CMK (cell line): ENCODE results near the gene KDM4B.

Experiments used
- DNase-seq: peaks from one replicate; pipeline ENCODE4 v3.0.0-alpha.2; 2010; ENCODE audit warnings: low read depth

KDM4B gene

DNA sequence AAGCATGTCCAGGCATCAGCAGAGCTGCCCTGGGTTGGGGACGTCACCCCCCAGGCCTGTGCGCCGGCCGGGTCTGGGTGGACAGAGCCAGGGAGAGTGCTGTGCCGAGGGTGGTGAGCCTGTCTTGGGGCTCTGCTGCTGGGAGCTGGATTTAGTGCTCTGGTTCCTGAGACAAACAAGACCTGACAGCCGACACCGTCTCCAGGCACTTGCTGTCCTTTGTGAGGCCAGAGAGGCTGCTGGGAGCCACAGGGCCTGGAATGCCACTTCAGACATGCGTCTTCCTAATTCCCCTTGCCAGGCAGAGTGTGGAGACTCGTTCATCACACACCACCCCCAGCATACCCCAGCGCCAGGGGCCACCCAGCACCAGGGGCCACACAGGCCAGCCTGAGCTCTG lies 165.8 kb downstream of the KDM4B start:
- DNase-seq, result no peak

DNA sequence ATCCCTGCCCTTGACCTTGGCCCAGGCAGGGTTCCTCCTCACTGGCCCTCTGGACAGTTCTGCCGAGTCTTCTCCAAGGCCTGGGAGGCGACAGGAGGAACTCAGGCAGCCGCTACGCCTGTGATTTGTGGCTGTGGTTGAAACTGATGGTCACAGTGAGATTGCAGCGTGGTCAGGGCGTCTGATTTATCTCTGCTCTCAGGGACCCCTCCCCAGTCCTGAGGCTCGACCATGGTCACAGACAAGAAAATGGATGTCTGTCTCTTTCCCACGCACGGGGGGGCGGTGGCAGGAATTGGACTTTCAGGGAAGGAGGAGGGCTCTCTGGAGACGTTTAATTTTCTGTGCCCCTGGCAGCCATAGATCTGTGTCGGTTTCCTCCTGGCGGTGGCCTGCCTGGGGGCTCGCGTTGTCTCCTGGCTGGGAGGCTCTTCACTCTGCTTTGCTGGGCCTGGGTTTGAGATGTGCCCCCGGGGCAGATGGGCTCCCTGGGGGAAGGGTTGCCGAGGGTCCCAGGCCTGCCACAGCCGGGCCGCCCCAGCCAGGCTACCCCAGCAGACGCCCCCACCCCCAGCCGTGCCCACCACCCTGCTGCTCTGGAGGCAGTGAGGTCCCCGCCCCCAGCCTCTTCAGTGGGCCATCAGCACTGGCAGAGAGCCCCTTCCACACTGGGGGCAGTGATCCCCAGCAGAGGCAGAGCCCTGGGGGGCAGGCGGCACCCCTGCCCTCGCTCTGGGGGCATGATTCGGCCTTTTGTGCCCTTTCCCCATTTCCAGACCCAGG lies 167.4 kb downstream of the KDM4B start:
- peak; percentile 45 for DNase-seq

DNA sequence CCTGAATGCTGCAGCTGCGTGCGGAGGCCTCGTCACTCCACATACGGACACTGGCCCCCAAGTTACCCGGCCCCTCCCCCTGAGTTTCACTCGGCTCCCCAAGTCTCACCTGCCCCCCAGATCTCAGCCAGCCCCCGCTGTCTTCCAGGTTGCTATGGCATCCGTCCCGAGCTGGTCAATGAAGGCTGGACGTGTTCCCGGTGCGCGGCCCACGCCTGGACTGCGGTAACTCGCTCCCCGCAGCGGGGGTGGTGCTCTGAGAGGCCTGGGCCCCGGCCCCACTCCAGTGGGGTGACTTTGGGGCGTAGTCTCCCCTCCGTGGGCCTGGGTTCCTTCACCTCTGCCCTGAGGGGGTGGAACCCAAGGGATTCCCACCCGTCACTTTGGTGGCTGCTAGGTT lies 168.2 kb downstream of the KDM4B start:
- DNase-seq, result no peak

- no peak for DNase-seq
Observed at GRCh38 chr19:5137571-5138124, 168.7 kb downstream of the KDM4B start.

DNA sequence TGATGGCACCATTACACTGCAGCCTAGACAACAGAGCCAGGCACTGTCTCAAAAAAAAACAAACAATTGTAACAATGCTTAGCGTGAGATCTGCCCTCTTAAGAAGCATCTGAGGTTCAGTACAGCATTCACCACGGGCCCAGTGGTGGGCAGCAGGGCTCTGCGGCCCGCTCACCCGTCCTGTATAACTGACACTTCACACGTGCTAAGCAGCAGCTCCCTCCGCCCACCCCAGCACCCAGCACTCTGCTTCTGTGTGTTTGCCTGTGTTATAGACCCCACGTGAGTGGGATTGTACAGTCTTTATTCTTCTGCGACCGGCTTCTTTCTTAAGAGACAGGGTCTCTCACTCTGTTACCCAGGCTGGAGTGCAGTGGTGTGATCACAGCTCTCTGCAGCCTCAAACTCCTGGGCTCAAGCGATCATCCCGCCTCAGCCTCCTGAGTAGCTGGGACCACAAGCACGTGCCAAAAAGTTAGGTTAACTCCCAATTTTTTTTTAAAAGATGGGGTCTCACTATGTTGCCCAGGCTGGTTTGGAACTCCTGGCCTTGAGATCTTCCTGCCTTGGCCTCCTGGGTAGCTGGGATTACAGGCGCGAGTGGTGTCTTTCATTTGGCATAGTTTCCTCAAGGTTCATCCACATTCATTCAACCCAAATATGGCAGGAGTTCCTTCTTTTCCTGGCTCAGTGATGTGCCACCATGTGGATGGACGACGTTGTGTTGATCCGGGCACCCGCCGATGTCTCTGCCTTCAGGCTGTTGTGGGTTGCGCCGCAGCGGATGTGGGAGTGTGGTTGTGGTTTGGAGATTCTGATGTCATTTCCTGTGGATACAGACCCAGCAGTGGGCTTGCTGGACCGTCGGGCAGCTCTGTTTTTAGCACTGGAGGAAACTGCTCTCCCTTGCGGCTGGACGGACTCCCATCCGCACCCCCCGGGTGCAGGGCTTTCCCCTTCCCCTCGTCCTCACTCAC lies 170.0 kb downstream of the KDM4B start:
- DNase-seq, result peak; percentile 88

DNA sequence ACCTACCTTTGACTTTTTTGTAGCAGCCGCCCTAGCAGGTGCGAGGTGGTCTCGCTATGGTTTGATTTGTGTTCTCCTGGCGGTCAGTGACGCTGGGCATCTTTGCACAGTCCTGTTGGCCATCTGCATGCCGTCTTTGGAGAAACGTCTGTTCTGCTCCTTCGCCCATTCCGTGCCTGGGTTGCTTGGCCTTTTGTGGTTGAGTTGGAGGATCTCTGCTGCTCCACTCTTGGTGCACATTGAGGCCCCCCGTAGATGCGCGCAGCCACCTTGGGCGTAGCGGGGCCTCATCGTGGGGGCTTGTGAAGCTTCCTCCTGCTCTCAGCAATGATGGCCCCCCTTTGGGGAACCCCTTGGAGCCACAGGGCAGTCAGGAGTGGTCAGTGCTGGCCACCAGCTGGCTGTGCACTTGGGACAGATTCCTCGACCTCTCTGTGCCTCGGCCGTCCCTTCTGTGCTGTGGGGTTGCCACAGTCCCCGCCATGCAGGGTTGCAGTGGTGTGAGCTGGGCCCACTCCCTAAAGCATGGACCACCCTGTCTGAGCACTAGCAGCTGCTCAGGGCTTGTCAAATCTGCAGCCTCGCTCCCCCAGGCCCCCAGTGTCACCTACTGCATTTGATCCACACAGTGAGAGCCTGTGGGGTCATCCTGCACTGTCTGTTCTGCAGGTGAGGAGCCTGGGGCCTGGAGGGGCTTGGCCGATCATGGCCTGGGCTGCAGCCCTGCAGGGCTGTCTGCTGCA lies 170.8 kb downstream of the KDM4B start:
- no peak for DNase-seq

- no peak for DNase-seq
Observed at GRCh38 chr19:5141129-5141849, 172.4 kb downstream of the KDM4B start.

DNA sequence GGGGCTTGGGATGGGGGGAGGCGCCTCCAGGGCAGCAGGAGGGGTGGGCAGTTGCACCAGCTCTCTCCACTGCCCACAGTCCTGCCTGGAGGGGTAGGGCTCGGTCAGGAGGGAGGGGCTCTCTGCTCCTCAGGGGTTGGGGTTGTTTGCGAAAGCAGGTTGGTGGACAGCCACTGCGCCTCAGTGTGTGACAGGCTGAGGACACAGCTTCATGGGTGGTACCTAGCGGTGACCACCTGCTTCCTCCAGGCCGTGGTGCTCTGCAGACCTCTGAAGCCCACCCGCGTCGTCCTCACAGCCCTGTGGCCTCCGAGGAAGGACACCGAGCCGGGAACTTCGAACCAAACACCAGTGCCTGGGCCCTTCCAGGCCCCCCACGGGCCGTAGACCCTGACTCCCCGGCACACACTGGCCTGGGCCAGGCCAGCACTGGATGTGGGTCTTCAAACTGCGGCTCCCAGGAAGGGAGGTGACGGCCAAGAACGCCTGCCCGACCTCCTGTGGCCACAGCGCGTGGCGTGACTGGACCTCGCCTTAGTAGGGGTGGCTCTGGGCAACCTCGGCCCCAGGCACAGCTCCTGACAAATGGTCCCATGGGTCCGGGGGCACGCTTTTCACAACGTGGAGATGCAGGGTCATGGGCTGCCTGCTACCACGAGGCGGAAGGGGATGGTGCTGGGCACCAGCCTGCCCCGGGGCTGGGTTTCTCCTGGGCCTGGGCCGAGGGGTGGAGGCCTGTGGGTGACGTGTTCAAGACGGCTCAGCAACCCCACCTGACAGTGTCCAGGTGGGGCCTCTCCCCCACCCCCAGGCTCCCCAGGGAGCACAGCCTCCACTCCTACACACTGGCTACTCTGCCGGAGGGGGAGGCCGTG lies 173.2 kb downstream of the KDM4B start:
- DNase-seq, result no peak

DNA sequence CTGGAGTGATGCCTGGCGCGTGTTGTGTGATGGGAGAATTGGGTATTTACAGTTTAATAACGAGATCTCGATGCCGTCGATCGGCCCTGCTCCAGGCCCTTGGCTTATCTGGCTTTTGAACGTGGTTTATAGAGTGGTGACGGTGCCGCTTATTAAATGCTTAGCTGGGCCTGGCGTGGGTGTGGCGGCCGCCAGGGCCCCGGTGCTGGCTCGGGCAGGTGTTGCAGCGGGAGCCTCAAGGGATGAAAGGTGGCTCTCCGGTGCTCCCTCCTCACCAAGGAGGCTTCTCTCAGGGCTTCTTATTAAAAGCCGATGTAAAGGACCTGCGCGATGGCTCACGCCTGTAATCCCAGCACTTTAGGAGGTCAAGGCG lies 173.8 kb downstream of the KDM4B start:
- no peak for DNase-seq

GRCh38 chr19:5143471-5144411 lies 174.8 kb downstream of the KDM4B start:
- no peak for DNase-seq

- no peak for DNase-seq
Observed at GRCh38 chr19:5144545-5145179, 175.7 kb downstream of the KDM4B start.

DNA sequence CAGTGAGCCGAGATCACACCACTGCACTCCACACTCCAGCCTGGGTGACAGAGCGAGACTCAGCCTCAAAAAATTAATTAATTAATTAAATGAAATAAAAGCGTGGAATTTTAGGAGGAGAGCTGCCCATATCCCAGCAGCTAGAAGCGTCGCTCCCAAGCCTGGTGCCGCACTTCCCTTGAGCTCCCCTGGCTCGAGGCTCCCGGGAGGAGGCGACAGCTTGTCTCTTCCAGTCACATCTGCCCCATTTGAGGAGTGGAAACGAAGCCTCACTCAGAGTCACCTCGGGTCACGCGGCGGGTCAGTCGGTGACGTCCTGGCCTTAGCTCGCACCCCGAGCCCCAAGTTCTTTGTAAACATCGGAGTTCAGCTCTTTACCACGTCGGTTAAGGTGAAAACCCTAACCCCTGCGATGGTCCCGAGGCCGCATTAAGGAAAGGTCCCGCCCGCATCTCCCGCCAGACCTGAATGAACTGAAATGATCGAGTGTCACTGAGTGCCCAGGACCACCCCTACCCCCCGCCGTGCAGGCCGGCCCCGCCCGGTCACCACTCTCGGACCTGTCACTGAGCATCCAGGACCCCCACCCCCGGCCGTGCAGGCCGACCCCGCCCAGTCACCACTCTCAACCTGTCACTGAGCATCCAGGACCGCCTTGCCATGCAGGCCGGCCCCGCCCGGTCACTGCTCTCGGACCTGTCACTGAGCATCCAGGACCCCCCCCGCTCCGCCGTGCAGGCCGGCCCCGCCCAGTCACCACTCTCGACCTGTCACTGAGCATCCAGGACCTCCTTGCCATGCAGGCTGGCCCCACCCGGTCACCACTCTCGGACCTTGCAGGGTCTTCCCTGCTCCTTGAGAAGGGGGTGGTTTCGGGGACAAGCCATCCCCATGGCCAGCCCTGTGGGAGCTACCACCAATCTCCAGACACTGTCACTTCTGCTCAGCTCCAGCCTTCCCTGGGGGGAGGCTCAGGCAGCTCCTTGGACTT lies 176.9 kb downstream of the KDM4B start:
- DNase-seq, result no peak

DNA sequence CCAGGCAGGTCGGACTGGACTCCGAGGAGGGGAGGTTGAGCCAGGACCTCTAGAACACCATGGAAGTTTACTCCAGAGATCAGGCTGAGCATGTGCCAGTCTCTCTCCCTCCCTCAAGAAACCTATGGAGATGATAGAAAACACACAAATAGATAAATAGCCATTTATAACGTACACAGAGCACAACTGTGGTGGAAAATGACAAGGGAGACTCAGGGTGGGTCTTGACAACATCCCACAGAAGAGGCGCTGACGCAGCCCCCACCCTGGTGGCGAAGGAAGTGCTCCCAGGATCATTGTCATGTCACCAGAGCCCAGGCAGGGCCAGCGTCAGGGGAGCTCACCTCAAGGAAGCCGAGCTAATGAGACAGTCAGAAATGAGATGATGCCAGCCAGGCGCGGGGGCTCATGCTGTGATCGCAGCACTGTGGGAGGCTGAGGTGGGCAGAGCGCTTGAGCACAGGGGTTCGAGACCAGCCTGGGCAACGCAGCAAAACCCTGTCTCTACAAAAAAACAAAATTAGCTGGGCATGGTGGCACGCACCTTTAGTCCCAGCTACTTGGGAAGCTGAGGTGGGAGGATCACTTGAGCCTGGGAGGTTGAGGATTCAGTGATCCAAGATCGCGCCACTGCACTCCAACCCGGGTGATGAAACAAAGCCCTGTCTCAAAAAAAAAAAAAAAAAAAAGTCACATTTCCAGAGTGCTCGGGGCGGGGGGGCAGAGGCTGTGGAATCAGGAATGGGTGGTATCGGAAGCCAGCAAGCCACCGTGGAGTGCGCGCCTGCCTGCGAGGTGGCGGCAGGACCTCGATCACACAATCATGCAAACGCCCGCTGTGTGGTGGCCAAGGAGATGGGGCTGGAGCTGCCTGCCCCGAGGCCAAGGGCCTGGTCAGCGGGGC lies 178.4 kb downstream of the KDM4B start:
- no peak for DNase-seq

DNA sequence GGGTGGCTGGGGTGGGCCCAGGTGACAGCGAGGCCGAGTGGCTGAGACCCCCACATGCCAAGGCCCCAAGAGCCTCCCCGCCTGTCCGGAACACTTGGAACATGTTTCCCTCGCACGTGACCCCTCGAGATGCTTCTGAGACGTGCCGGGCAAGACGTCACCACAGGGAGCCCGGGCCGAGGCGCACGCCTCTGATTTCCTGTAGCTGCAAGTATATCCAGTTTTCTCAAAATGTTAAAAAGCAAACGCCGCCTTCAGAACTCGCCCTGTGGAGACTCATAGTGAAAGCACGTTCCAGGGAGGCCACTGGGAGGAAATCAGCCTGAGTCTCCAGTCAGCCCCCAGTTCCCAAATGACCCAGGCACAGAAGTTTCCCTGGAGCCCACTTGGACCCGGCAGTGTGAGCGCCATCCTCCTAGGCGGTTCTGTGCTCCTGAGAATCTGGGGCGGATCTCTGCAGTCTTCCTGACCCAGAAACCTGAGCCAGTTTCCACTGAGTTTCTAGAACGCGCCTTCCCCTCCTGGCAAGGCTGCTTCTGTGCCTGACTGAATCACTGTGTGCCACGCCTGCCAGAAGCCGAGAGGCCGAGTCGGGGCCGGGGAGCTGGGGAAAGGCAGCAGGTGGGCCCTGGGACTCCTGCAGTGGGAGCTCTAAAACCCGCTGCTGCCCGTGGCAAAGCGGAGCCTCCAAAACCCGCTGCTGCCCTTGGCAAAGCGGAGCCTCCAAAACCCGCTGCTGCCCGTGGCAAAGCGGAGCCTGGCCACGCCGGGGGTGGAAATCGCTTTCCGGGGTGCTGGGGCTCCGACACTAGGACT lies 179.3 kb downstream of the KDM4B start:
- no peak for DNase-seq

DNA sequence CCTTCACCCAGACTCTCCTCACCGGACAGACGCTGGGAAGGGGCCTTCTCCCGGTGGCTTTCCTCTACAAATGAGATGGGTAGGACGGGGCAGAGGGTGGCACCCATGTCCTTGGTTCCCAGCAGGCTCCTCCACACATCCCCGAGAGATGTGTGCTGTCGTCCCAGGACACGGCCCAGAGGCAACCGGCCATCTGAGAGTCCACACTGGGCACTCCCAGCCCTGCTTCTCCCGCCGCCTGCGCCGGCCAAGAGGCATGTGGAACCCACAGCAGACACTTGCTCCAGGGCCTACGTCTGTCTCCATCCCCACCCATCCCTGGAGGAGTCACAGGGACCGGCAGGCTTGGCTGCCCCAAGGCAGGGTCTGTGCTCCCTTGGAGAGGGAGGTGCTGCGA lies 179.9 kb downstream of the KDM4B start:
- DNase-seq, result no peak

- no peak for DNase-seq
Observed at GRCh38 chr19:5149508-5149907, 180.6 kb downstream of the KDM4B start.
